ENCODE data around the gene GLDN. TPM values are rescaled to one million over a fixed set of nuclear protein-coding genes. Genes with fewer than 3 reads are reported as not detected.

Gene GLDN
- polyA plus RNA-seq, 1 of the 3 experiments (the other 2 are of a cell fraction), result not detected

DNA sequence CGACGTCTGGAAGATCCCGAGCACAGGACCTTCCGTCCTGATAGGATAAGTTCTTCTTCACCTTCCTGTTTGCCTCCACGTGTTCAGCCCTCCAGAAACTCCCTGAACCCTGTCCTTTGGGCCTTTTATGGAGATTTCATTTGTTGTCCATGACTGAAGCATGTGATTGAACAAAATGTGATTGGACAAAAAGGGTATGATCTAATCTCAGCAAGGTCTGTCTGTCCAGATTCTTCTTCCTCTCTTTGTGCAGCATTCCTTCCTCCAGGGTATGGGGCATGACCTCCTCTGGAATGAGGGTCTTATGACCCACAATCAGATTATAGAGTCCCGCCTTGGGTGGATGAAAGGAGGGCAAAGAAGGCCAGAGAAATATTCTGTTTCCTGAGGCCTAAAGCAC, 3.0 kb upstream of the GLDN start, which contains the start of gene CYP19A1:
Gene CYP19A1 (minus strand): TSS at position 101 of the 400 bp plus-strand sequence. CDS start 95,684 bp downstream, outside the sequence.
- Histone ChIP-seq H3K4me2 (no peak within 1 kb of the TSS), H3K4me3 (ENCODE audit: low read depth in 2 of 2, low read length in 1 of 2) (no peak within 1 kb of the TSS), H3F3A (replicated peaks; ENCODE audit: insufficient read depth) (no peaks in the 10 kb centered on the region), H3K27ac (ENCODE audit: low read depth in 2 of 2, low read length in 1 of 2) (no peak within 1 kb of the TSS), H3K27me3 (ENCODE audit: insufficient read depth) (peaks cover 12% of the 10 kb centered on the region; the same call in 1 of the 2 replicates), H3K79me2 (ENCODE audit: insufficient read depth) (no peaks in the 10 kb centered on the region), H2AFZ (ENCODE audit: low read depth) (no peak within 1 kb of the TSS), H4K20me1 (ENCODE audit: insufficient read depth) (no peaks in the 10 kb centered on the region), H3K9me2 (no peaks in the 10 kb centered on the region), H3K36me3 (replicated peaks in 1 of 2; ENCODE audit: control insufficient read depth in 1 of 2, insufficient read depth in 2 of 2, low read length in 1 of 2) (no peaks in the 10 kb centered on the region), H3K9me3 (no peaks in the 10 kb centered on the region), H3K9ac (no peak within 1 kb of the TSS), H3K4me1 (ENCODE audit: control insufficient read depth in 1 of 2, insufficient read depth in 2 of 2, low read depth in 1 of 2, low read length in 1 of 2) (peaks cover 0 to 10% of the 10 kb centered on the region in 2 experiments; a peak in 1 of 4 replicates)
- no peak for TF ChIP-seq MEF2A (IDR thresholded peaks at IDR 0.05; ENCODE audit: borderline replicate concordance, low read depth)
- TF ChIP-seq POLR2AphosphoS5 (IDR thresholded peaks at IDR 0.05; ENCODE audit: low read depth, low read length), result no peak
- no peak for TF ChIP-seq YY1 (IDR thresholded peaks at IDR 0.05; ENCODE audit: low read depth)
- TF ChIP-seq, protein P1, sequence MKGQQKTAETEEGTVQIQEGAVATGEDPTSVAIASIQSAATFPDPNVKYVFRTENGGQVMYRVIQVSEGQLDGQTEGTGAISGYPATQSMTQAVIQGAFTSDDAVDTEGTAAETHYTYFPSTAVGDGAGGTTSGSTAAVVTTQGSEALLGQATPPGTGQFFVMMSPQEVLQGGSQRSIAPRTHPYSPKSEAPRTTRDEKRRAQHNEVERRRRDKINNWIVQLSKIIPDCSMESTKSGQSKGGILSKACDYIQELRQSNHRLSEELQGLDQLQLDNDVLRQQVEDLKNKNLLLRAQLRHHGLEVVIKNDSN (IDR thresholded peaks at IDR 0.05; ENCODE audit: borderline replicate concordance, low read depth), result no peak
- no peak for TF ChIP-seq TCF12 (IDR thresholded peaks at IDR 0.05)
- TF ChIP-seq ELF1 (IDR thresholded peaks at IDR 0.05), result no peak
- TF ChIP-seq, protein P2, sequence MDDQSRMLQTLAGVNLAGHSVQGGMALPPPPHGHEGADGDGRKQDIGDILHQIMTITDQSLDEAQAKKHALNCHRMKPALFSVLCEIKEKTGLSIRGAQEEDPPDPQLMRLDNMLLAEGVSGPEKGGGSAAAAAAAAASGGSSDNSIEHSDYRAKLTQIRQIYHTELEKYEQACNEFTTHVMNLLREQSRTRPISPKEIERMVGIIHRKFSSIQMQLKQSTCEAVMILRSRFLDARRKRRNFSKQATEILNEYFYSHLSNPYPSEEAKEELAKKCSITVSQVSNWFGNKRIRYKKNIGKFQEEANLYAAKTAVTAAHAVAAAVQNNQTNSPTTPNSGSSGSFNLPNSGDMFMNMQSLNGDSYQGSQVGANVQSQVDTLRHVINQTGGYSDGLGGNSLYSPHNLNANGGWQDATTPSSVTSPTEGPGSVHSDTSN (IDR thresholded peaks at IDR 0.05), result no peak
- no peak for DNase-seq
- CTCF ChIA-PET, result no interaction called here
- WGBS (ENCODE audit: low lambda C conversion rate), result 55% methylated on average over 6 of the region's 6 CpGs
- POLR2A ChIA-PET, result no interaction called here

DNA sequence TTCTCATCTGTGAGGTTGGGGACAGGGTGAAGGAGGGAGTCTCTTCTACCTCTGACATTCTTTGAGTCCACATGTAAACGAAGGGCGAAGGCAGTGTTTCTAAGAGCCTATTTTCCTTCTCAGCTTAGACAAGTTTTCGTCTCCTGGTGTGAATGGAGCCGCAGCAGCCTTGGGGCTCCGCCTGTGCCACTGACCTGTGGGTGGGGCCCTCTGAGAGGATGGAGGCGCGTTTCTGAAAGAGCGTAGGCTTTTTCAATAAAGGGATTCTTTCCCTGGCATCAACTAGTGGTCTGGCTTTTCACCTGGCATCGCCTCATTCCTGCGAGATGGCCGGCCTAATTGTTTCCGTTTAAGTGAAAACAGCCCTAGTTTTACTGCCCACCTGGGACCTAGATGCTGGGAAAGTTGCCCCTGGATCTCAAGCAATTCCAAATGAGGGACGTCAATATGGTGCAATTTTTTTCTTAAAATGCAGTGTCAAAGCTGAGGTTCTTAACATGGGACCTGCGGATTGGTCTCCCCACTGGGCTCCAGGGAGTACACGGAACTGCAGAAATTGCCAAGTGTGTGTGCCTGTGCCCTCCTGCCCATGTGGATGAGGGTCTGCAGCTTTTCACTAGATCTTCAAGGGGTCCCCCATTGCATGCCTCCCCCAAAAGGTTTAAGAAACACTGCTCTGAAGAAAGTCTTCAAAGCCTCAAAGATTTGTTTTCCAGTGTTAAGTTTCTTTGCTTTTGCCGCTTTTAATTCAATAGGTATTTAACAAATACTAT, 958 bp downstream of the GLDN start:
- Histone ChIP-seq H4K20me1 (ENCODE audit: insufficient read depth) (no peaks in the 10 kb centered on the region), H3K27me3 (ENCODE audit: insufficient read depth) (peaks cover 12% of the 10 kb centered on the region; the same call in 1 of the 2 replicates), H3K79me2 (ENCODE audit: insufficient read depth) (no peaks in the 10 kb centered on the region), H2AFZ (ENCODE audit: low read depth) (no peak overlapping the region), H3F3A (replicated peaks; ENCODE audit: insufficient read depth) (no peaks in the 10 kb centered on the region), H3K4me1 (ENCODE audit: control insufficient read depth in 1 of 2, insufficient read depth in 2 of 2, low read depth in 1 of 2, low read length in 1 of 2) (peaks cover 0 to 10% of the 10 kb centered on the region in 2 experiments; a peak in 1 of 4 replicates), H3K27ac (ENCODE audit: low read depth in 2 of 2, low read length in 1 of 2) (no peak overlapping the region), H3K4me2 (peak overlapping the region; percentile 47; the same call in 1 of the 2 replicates), H3K9me2 (no peaks in the 10 kb centered on the region), H3K9ac (no peak overlapping the region), H3K36me3 (replicated peaks in 1 of 2; ENCODE audit: control insufficient read depth in 1 of 2, insufficient read depth in 2 of 2, low read length in 1 of 2) (no peaks in the 10 kb centered on the region), H3K4me3 (ENCODE audit: low read depth in 2 of 2, low read length in 1 of 2) (peak overlapping the region in 1 of 2 experiments; percentile 35; a peak in 1 of 4 replicates), H3K9me3 (no peaks in the 10 kb centered on the region)
- WGBS (ENCODE audit: low lambda C conversion rate), result 75% methylated on average over 16 of the region's 16 CpGs
- POLR2A ChIA-PET, result no interaction called here
- peak; percentile 17 for DNase-seq
- CTCF ChIA-PET, result interaction anchor here (1.1 to 1.8 kb wide), 4 partner anchors 38 to 150 kb away, joined by 3 to 7 read pairs (median 4); no protein-coding TSS in a partner anchor
- TF ChIP-seq FOXM1 (IDR thresholded peaks at IDR 0.05; ENCODE audit: low read depth), result no peak
- no peak for TF ChIP-seq MXI1 (IDR thresholded peaks at IDR 0.05; ENCODE audit: low read depth, low read length)

Measured in SK-N-SH (cell line).